GM12878 (cell line): Measurements from ENCODE around the gene HPCA. TPM values are rescaled to one million over a fixed set of nuclear protein-coding genes. Genes with fewer than 3 reads are reported as not detected.

Experiments
- ATAC-seq: fragments of 200-7000 bp; cut with Tn5 transposase; 3 replicates; pipeline ENCODE4 v1.9.1; 2020; ENCODE audit warnings: mild to moderate bottlenecking, moderate library complexity
- BruUV-seq: library from RNA; stranded (reverse); fragments of 400-500 nt; replicated peaks from 2 replicates; lab custom pipeline; 2021; lab: Mats Ljungman, UMichigan
- CTCF ChIA-PET: fragments of 300-600 bp; sonication (Branson Sonifier 250); formaldehyde crosslinking; extraction: SDS; loops from one replicate; lab custom pipeline; 2021; ENCODE audit warnings: inconsistent platforms; lab: Yijun Ruan, JAX
- POLR2A ChIA-PET: fragments of 350-600 bp; formaldehyde crosslinking; extraction: SDS; loops from one replicate; lab custom pipeline; 2021; ENCODE audit warnings: inconsistent platforms; lab: Charles Lee
- RAD21 ChIA-PET: fragments of 300-600 bp; sonication (Branson Sonifier 250); formaldehyde crosslinking; loops from one replicate; lab custom pipeline; 2023; ENCODE audit warnings: antibody characterized with exemption; ENCODE audit not compliant: unreplicated experiment; lab: Charles Lee
- SMC1A ChIA-PET: fragments of 300-600 bp; sonication (Branson Sonifier 250); formaldehyde crosslinking; loops from one replicate; lab custom pipeline; 2023; ENCODE audit not compliant: unreplicated experiment, uncharacterized antibody; lab: Charles Lee
- DNase-seq: peaks from one replicate; pipeline ENCODE4 v3.0.0-alpha.2; 2011; ENCODE audit warnings: low read depth, low spot score
- FAIRE-seq: peaks from 3 replicates; lab custom pipeline; 2011; peaks lifted over from hg19 to GRCh38; lab: Jason Lieb, UNC
- H2AFZ ChIP-seq: 2 replicates; pipeline ENCODE4 v1.6.0; 2011; ENCODE audit warnings: low read depth, low read length, control low read depth; ENCODE audit not compliant: control insufficient read depth
- H3K27ac ChIP-seq: 2 replicates; pipeline ENCODE4 v1.5.1; 2011; ENCODE audit warnings: control low read depth; ENCODE audit not compliant: control insufficient read depth, insufficient read depth
- H3K27me3 ChIP-seq, 2 experiments: replicated peaks in 1 of 2; 2 replicates each; pipeline versions ENCODE4 v1.6.0 to v1.6.1; 2011; ENCODE audit warnings: low read length in 1 of 2; ENCODE audit not compliant: control insufficient read depth in 2 of 2, insufficient read depth in 2 of 2
- H3K36me3 ChIP-seq, 2 experiments: 2 replicates each; pipeline ENCODE4 v1.5.1; 2011; ENCODE audit warnings: low read length in 1 of 2; ENCODE audit not compliant: control insufficient read depth in 2 of 2, insufficient read depth in 2 of 2
- H3K4me1 ChIP-seq: 2 replicates; pipeline ENCODE4 v1.6.1; 2011; ENCODE audit warnings: mild to moderate bottlenecking, low read length, moderate library complexity, mixed read lengths; ENCODE audit not compliant: control insufficient read depth, insufficient read depth
- H3K4me2 ChIP-seq: 2 replicates; pipeline ENCODE4 v1.6.0; 2011; ENCODE audit warnings: control low read depth; ENCODE audit not compliant: control insufficient read depth, insufficient read depth
- H3K4me3 ChIP-seq: fragments of 200-600 bp; sonication (generic); 2 replicates; pipeline ENCODE4 v1.5.1; 2016
- H3K79me2 ChIP-seq: 2 replicates; pipeline ENCODE4 v1.6.0; 2011; ENCODE audit warnings: low read length; ENCODE audit not compliant: control insufficient read depth, insufficient read depth
- H3K9ac ChIP-seq: 2 replicates; pipeline ENCODE4 v1.8.0; 2011; ENCODE audit warnings: low read length, control low read depth, mixed read lengths; ENCODE audit not compliant: control insufficient read depth, insufficient read depth
- H3K9me3 ChIP-seq: replicated peaks from 3 replicates; pipeline ENCODE4 v1.5.1; 2011; ENCODE audit warnings: mild to moderate bottlenecking, low read length; ENCODE audit not compliant: control insufficient read depth, insufficient read depth
- H4K20me1 ChIP-seq: 2 replicates; pipeline ENCODE4 v1.6.0; 2011; ENCODE audit not compliant: control insufficient read depth, insufficient read depth
- E4F1 ChIP-seq: fragments of 450-650 bp; IDR thresholded peaks from 2 replicates; pipeline ENCODE4 v1.6.1; 2018; ENCODE audit warnings: borderline replicate concordance, mild to moderate bottlenecking; ENCODE audit not compliant: partially characterized antibody
- HCFC1 ChIP-seq: fragments of 150-350 bp; IDR thresholded peaks from 2 replicates; pipeline ENCODE4 v1.6.1; 2014; ENCODE audit warnings: low read length
- HDAC6 ChIP-seq: fragments of 200-600 bp; sonication (generic); IDR thresholded peaks from one replicate; pipeline ENCODE4 v1.8.0; 2017; ENCODE audit warnings: antibody characterized with exemption; ENCODE audit not compliant: unreplicated experiment
- IRF4 ChIP-seq: IDR thresholded peaks from 2 replicates; pipeline ENCODE4 v1.6.1; 2011; ENCODE audit warnings: low read depth, low read length
- KDM1A ChIP-seq: fragments of 200-600 bp; sonication (generic); IDR thresholded peaks from 2 replicates; pipeline ENCODE4 v1.6.1; 2016; ENCODE audit warnings: borderline replicate concordance
- NBN ChIP-seq: fragments of 450-650 bp; IDR thresholded peaks from 2 replicates; pipeline ENCODE4 v1.6.1; 2016
- NR2F1 ChIP-seq: fragments of 450-650 bp; conservative IDR thresholded peaks from 2 replicates; pipeline ENCODE4 v1.6.1; 2017; ENCODE audit warnings: mild to moderate bottlenecking
- SRF ChIP-seq, 2 experiments: IDR thresholded peaks; 2 replicates each; pipeline ENCODE4 v1.6.1; 2011; ENCODE audit warnings: low read depth in 2 of 2, low read length in 2 of 2, mild to moderate bottlenecking in 1 of 2, moderate library complexity in 1 of 2
- STAT3 ChIP-seq: IDR thresholded peaks from 2 replicates; pipeline ENCODE4 v1.6.1; 2011; ENCODE audit warnings: low read depth, low read length, improper control_type of control experiment
- SUZ12 ChIP-seq: fragments of 200-600 bp; sonication (generic); IDR thresholded peaks from one replicate; pipeline ENCODE4 v1.6.1; 2018; ENCODE audit warnings: antibody characterized with exemption, mild to moderate bottlenecking; ENCODE audit not compliant: unreplicated experiment
- ZBTB33 ChIP-seq: fragments of 450-650 bp; IDR thresholded peaks from 2 replicates; pipeline ENCODE4 v1.6.1; 2017; ENCODE audit warnings: mild to moderate bottlenecking
- ZNF274 ChIP-seq: IDR thresholded peaks from one replicate; pipeline ENCODE4 v1.8.0; 2011; ENCODE audit not compliant: insufficient read length, insufficient read depth
- WGBS: methylation state at CpG from one replicate; pipeline ENCODE4 v1.1.6; 2016; ENCODE audit warnings: low lambda C conversion rate; ENCODE audit not compliant: insufficient replicate concordance, insufficient coverage; ENCODE audit errors: missing lambda C conversion rate; 5-methylcytosine and 5-hydroxymethylcytosine counted together
- in situ Hi-C: fragments of 300-500 bp; cut with MboI; formaldehyde crosslinking; loops from 9 replicates; pipeline ENCODE4 v1.14.3; 2018; ENCODE audit warnings: mixed read lengths
- intact Hi-C: fragments of 100-400 bp; cut with micrococcal nuclease; formaldehyde crosslinking; loops from one replicate; pipeline ENCODE4 v1.14.2; 2022; ENCODE audit not compliant: unreplicated experiment
- polyA plus RNA-seq, 11 experiments: library from polyadenylated mRNA; depleted of rRNA in 4 of 11; unstranded in 6 of 11; stranded (reverse) in 5 of 11; fragments of >200 nt; fragmentation: Nextera tagmentation in 4 of 11; fragmentation: Illumina TruSeq in 1 of 11; extraction: Ambion mirVana in 4 of 11; extraction: Trizol in 1 of 11; gene quantifications; 1 replicate in 1 of 11; 2 replicates in 10 of 11; pipeline versions ENCODE4 v1.2.1 to v1.2.3, GENCODE V29; 2011 to 2016; ENCODE audit warnings: inconsistent platforms in 2 of 11, missing spikeins in 2 of 11, low read depth in 1 of 11
- total RNA-seq, 4 experiments: library from RNA; depleted of rRNA in 3 of 4; stranded (reverse); fragments of >200 nt in 3 of 4; fragmentation: Illumina TruSeq in 1 of 4; extraction: Trizol in 1 of 4; gene quantifications; 2 replicates each; pipeline versions ENCODE4 v1.2.1 to v1.2.3, GENCODE V29; 2013 to 2021

The HPCA gene
- total and polyA plus RNA-seq, 10 of the 15 experiments (the other 5 are each of a cell fraction or from before 2014, with no cell fraction given): 0.11 TPM; not detected in 9

DNA sequence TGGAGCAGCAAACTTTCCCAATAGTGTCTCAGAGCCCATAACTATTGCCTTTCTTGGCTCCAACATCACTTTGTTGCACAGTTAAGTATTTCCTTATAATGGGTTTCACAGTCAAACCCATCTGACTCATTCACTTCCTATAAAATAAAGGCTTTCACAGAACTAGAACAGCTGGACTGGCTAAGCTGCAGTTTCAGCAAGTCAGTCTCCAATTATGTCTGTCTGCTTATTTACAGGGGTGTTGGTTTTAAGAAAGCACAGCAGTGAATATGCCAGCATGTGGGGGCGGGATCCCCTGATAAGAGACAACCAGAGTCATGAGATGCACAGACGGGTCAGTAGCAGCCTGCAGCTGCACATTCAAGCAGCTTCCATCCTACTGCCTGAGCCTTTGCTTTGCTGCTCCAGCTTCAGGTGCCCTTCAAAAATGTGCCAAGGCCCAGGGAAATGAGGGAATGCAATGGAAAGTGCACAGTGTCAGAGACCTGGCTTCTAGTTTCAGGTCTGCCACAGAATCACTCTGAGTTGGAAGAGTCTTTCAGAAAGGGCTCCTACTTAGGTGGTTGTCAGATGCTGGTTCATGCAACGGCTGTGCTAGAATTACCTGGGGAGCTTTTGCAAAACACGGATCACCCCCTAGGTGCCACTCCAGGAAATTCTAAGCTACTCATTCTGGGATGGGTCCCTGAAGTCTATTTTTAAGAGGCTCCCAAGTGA, 53.5 kb downstream of the HPCA start:
- TF ChIP-seq HDAC6: no peak
- no peak for TF ChIP-seq NBN
- TF ChIP-seq NR2F1: no peak
- no peak for TF ChIP-seq SUZ12
- no peak for TF ChIP-seq HCFC1
- no peak for TF ChIP-seq SRF (IDR thresholded peaks at IDR 0.05; ENCODE audit: low read depth in 2 of 2, low read length in 2 of 2)
- no TSS peak for BruUV-seq
- POLR2A ChIA-PET: interaction anchor here (1.0 to 1.2 kb wide), 2 partner anchors 52 to 141 kb away, joined by 3 to 4 read pairs; no protein-coding TSS in a partner anchor
- ATAC-seq: no peak
- 81% methylated on average over 4 of the region's 4 CpGs for WGBS
- Histone ChIP-seq H3K27ac (no peak overlapping the region), H3K4me3 (no peak overlapping the region), H3K27me3 (no peaks in the 10 kb centered on the region), H3K4me2 (no peak overlapping the region), H3K9ac (no peak overlapping the region), H3K36me3 (peaks cover 15 to 17% of the 10 kb centered on the region in 2 experiments), H4K20me1 (no peaks in the 10 kb centered on the region), H2AFZ (no peak overlapping the region), H3K4me1 (no peaks in the 10 kb centered on the region), H3K9me3 (no peaks in the 10 kb centered on the region), H3K79me2 (no peaks in the 10 kb centered on the region)
- RAD21 ChIA-PET: interaction anchor here (1.5 kb wide), 1 partner anchor 25 kb away, joined by 3 read pairs; the partner anchor contains the start of gene RNF19B
- intact Hi-C loops: no loop called here
- FAIRE-seq: no peak
- DNase-seq: no peak
- SMC1A ChIA-PET: interaction anchor here (1.1 to 2.1 kb wide), 10 partner anchors 8 to 116 kb away, joined by 3 to 9 read pairs (median 6); no protein-coding TSS in a partner anchor
- CTCF ChIA-PET: interaction anchor here (0.6 to 2.5 kb wide), 9 partner anchors 29 to 187 kb away, joined by 3 to 11 read pairs (median 4); no protein-coding TSS in a partner anchor
- in situ Hi-C loops: loop anchor here (25.0 kb wide), 1 partner anchor 672 kb away; no protein-coding TSS in a partner anchor

DNA sequence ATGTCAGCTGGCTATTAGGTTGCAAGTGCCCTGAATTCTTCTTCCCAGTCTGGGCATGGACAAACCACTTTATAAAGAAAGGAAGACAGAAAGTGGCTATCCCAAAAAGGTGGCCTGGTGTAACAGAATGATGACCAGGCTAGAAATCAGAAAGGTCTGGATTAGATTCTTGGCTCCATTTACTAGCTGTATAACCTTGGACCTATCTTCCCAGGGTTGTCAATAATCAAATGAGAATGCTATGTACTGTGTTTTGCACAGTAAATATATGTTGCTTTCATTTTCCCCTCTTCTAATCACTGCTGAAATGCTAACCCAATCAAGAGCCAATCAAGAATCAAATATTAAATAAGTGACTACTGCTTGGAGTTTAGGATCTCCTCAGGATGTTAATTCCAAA, 57.9 kb downstream of the HPCA start:
- ATAC-seq: no peak
- Histone ChIP-seq H3K4me2 (no peak overlapping the region), H3K9me3 (no peaks in the 10 kb centered on the region), H3K27ac (no peak overlapping the region), H4K20me1 (no peaks in the 10 kb centered on the region), H3K4me1 (peaks cover 5% of the 10 kb centered on the region), H3K4me3 (no peak overlapping the region), H3K36me3 (peaks cover 11 to 15% of the 10 kb centered on the region in 2 experiments), H3K27me3 (no peaks in the 10 kb centered on the region), H2AFZ (no peak overlapping the region), H3K9ac (no peak overlapping the region), H3K79me2 (no peaks in the 10 kb centered on the region)
- in situ Hi-C loops (loop anchor here (25.0 kb wide), 1 partner anchor 668 kb away; no protein-coding TSS in a partner anchor), intact Hi-C loops (no loop called here)
- RAD21 ChIA-PET: interaction anchor here (1.3 kb wide), 2 partner anchors 9 to 25 kb away, joined by 4 read pairs; no protein-coding TSS in a partner anchor
- SMC1A ChIA-PET: interaction anchor here (1.0 to 1.9 kb wide), 6 partner anchors 11 to 110 kb away, joined by 3 to 9 read pairs (median 5); no protein-coding TSS in a partner anchor
- BruUV-seq: no TSS peak
- DNase-seq: no peak
- CTCF ChIA-PET: interaction anchor here (0.5 to 1.9 kb wide), 4 partner anchors 11 to 111 kb away, joined by 3 to 8 read pairs (median 5); no protein-coding TSS in a partner anchor
- POLR2A ChIA-PET: interaction anchor here (0.6 to 1.5 kb wide), 5 partner anchors 9 to 86 kb away, joined by 3 to 5 read pairs (median 3); no protein-coding TSS in a partner anchor
- FAIRE-seq: no peak
- TF ChIP-seq KDM1A (no peak), IRF4 (no peak), ZNF274 (no peak), E4F1 (no peak), STAT3 (no peak), ZBTB33 (no peak)
